DMS79 (cell line): Measurements from ENCODE around the gene ZMYND8.
A peak's percentile ranks its signal among the peaks of the same experiment; 100 is the strongest.
"Not testable (repeated sequence)": the region's sequence is repeated elsewhere in the genome, so short reads cannot be mapped to it uniquely, and the experiment has no call there.

Source experiments
- DNase-seq: peaks from one replicate; lab custom pipeline; 2025; lab: John Stamatoyannopoulos, UW

The ZMYND8 gene

GRCh38 chr20:47370850-47371782, 14.6 kb upstream of the ZMYND8 start:
- DNase-seq = no peak

DNA sequence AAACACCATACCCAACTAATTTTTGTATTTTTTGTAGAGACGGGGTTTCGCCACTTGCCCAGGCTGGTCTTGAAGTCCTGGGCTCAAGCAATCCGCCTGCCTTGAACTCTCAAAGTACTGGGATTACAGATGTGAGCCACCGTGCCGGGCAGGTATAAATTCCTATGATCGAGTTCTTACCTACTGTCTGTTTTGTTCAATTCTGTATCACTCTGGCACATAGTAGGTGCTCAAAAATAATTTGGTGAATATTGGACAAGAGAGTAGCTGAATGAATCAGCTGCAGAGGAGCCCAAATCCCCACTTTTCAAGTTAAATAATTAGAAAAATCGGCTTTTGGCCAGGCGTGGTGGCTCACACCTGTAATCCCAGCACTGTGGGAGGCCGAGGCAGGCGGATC, 13.7 kb upstream of the ZMYND8 start:
- no peak for DNase-seq

- DNase-seq = no peak
Measured at GRCh38 chr20:47368301-47368700, 11.8 kb upstream of the ZMYND8 start.

DNA sequence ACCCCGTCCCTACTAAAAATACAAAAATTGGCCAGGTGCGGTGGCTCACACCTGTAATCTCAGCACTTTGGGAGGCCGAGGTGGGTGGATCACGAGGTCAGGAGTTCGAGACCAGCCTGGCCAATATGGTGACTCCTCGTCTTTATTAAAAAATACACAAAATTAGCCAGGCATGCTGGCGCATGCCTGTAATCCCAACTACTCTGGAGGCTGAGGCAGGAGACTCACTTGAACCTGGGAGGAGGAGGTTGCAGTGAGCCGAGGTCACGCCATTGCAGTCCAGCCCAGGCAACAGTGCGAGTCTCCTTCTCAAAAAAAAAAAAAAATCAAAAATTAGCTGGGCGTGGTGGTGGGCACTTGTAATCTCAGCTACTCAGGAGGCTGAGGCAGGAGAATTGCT, 9.8 kb upstream of the ZMYND8 start:
- not testable (repeated sequence) for DNase-seq

GRCh38 chr20:47365023-47365764, 8.7 kb upstream of the ZMYND8 start:
- no peak for DNase-seq

- DNase-seq = no peak
Measured at GRCh38 chr20:47362361-47363219, 6.1 kb upstream of the ZMYND8 start.

DNA sequence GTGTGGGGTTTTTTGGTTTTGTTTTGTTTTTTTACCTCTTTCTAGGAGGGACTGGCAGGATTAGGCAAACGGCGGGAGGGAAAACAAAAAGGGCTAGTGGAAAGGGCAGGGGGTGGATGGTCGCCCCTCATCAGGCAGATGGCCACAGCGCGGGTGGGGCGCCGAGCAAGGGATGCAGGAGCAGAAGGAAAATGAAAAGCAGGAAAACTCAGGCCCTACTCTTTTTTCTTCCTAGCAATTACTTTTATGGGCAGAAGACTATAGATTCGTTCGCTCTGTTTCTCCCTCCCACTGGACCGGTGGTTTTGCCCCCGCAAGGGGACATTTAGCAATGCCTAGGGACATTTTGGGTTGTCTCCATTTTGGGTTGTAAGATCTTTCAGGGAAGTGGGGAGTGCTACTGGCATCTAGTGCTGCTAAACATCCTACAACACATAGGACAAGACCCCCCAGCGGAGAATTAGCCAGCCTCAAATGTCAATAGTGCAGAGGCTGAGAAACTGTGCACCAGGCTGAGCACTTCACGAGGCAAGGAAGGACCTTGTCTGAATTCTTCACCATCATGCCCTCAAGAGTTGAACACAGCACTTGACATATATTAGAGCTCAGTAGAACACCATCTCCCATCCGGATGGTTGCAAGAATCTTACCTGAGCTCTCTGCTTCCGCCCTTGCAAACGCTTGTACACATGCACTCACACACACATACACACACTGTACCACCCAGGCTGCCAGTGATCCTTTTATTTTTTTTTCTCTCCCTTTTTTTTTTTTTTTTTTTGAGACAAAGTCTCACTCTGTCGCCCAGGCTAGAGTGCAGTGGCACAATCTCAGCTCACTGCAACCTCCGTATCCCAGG, 4.8 kb upstream of the ZMYND8 start:
- DNase-seq = peak; percentile 32

- peak; percentile 79 for DNase-seq
Measured at GRCh38 chr20:47360297-47361056, 4.0 kb upstream of the ZMYND8 start.

GRCh38 chr20:47359530-47360296, 3.2 kb upstream of the ZMYND8 start:
- no peak for DNase-seq

DNA sequence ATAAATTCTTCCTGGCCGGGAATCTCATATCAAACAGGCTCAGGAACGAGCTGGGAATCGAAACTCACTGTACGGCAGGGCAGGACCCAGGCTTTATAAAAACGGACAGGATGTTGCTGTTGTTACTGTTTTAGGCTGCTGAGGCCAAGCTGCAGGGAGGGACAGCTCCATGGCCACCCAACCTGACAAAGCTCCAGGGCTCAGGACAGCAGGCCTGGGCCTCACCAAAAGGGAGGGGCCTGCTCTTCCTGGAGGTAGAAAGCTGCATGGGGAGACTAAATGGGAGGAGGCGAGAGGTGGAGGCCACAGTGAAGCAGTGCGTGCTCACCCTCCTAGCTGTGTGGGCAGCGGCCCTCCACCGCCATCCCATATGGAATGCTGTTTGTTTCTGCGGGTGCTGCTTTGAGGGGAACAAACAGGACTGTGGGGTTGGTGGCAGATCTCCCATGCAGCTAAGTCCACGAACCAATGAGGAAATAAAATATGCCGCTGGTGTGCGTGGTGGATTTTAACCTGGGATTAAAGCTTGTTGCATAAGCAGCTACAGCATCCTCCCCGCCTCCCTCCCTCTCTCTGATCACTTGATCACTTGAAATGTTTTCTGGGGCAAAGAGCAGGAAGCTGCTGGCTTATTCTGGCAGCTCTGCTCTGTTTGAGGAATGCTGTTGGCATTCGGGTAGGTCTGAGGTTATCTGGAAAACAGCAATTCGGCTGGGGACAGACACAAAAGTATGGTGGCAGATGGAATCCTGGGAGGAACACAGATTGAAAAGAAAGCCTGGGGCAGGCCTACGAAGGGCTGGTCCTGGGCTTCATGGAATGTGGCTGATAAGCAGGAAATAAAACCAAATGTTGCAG, 2.4 kb upstream of the ZMYND8 start:
- no peak for DNase-seq

DNA sequence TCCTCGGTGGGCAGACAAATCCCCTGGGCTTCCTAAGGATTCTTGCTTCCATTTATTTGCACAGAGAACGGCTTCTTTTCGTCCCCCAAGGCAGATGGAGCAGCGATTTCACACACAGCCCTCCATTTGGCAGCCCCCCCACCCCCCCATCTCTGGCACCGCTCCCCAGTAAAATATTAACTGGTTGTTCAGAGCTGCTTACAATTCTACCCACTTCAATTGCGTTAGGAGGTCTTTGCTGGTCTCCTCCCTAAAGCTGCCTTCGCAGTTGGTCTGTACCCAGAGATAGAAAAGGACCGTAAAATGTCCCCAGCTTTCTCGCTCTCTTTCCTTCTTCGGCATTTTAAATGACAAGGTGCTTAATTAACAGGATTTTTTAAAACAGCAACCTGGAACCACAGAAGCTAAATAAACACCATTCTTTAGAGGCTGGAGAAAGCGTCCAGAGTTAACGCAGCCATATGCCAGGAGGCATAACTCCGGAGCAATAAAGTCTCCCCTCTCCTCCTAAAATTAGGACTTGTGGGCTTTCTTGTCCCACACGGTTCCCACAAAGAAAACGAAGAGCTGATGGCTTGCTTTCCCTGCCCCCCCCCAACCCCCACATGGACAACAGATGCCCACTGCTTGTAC, 1.7 kb upstream of the ZMYND8 start:
- no peak for DNase-seq

DNA sequence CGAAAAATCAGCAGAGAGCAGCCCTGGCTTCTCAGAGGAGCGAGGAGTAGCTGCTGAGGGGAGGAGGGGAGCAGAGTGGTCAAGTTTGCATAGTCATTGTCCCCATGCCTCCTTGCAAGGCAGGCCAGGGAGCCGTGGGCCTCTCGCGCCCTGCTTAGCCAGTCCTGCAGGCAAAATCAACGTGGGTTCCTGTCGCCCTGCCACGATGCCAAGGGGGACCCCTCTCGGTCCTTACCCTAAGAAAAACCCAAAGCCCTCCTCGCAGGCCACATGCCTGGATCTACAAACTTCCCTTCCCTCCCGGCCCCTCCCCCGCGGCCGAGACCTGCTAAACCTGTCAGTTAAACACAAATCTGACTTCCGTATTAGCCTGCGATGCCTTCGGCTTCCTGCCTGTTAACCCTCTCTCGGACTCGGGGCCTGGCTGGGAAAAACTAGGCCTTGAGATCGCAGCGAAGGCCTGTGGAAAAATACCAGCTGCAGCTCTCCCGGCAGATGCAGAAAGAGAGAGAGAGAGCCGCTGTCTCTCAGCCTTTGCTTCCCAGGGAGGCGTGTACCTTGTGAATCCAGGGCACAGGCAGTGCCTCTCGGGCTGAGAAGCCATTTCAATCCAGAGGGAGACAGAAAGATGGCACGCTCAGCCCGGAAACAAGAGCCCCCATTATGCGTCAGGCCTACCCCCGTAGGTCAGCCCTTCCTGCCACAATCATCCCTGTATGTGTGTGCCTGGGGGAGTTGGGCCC, 968 bp upstream of the ZMYND8 start:
- no peak for DNase-seq

DNA sequence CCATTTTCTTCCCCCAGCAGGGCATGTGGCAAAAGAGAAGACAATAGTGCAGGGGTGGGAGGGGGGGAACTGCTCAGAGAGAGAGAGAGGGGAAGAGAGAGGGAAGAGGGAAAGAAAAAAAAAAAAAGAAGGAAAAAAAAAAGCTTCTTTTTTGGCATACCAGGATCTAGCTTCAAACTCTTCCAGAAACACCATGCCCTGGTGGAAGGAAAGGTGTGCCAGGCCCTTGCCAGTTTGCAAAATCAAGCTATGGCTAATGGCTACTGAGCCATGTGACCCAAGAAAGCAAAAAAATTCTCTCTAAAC, 326 bp downstream of the ZMYND8 start:
- no peak for DNase-seq

DNA sequence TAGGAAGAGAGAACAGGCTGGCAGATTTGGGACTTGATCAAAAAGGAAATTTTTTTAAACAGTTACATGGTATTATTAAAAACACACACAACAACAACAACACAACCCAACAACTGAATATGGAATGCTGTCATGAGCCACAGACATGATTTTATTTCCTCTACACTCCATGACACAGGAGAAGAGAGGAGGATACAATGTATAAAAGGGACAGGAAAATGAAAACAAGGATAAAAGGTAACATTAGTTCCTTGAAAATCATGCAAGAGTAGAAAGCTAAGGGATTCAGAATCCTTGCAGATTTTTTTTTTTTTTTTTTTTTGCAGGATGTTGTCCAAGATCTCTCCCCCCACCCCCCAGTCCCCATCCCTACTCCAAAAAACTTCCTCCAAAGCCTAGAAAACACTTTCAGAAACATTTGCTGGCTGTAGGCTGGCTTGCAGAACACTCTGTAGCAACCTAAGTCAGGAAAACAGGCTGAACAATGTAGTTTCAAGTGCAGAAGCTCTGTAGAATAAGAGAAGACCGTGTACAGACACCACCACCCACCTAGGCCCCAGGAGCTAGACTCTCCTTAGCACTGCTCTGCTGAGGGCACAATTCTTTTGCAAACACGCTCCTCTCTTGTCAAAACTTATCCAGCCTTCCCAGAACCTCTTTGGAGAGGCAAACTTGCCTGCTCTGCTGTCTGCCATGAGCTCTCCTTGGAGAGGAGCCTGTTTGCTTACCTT, 845 bp downstream of the ZMYND8 start:
- DNase-seq = no peak

- no peak for DNase-seq
Measured at GRCh38 chr20:47354714-47355488, 1.6 kb downstream of the ZMYND8 start.

DNA sequence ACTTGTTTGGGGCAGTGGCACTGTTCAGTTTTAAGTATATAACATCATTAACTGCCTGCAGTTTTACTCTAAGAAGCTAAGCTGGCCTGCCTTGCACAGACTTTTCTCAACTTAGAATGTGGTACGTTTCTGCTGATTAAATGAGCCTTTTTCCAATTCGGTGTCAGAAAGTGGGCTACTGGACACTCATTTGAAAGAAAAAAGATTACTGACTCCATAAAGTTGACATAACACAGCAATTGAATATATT, 2.1 kb downstream of the ZMYND8 start:
- DNase-seq = no peak
